ENCODE results near the gene ATF7IP.
A peak's percentile ranks its signal among the peaks of the same experiment; 100 is the strongest.

Gene ATF7IP

GRCh38 chr12:14422516-14423230, 57.2 kb downstream of the ATF7IP start:
- DNase-seq, result no peak

- no peak for DNase-seq
Observed at GRCh38 chr12:14424545-14424944, 59.1 kb downstream of the ATF7IP start.

GRCh38 chr12:14426792-14427191, 61.3 kb downstream of the ATF7IP start:
- no peak for DNase-seq

- no peak for DNase-seq
Observed at GRCh38 chr12:14427929-14428328, 62.4 kb downstream of the ATF7IP start.

GRCh38 chr12:14430394-14430986, 65.0 kb downstream of the ATF7IP start:
- DNase-seq, result no peak

- DNase-seq, result no peak
Observed at GRCh38 chr12:14431975-14432374, 66.5 kb downstream of the ATF7IP start.

GRCh38 chr12:14435627-14436026, 70.1 kb downstream of the ATF7IP start:
- DNase-seq, result no peak

- no peak for DNase-seq
Observed at GRCh38 chr12:14442221-14442881, 76.9 kb downstream of the ATF7IP start.

- no peak for DNase-seq
Observed at GRCh38 chr12:14443531-14443930, 78.0 kb downstream of the ATF7IP start.

GRCh38 chr12:14450479-14450878, 85.0 kb downstream of the ATF7IP start:
- no peak for DNase-seq

- no peak for DNase-seq
Observed at GRCh38 chr12:14452336-14452735, 86.9 kb downstream of the ATF7IP start.

GRCh38 chr12:14452865-14453264, 87.4 kb downstream of the ATF7IP start:
- DNase-seq, result no peak

GRCh38 chr12:14454098-14454907, 88.8 kb downstream of the ATF7IP start:
- DNase-seq, result peak; percentile 27

GRCh38 chr12:14460212-14460841, 94.8 kb downstream of the ATF7IP start:
- no peak for DNase-seq

- DNase-seq, result no peak
Observed at GRCh38 chr12:14471497-14471896, 106.0 kb downstream of the ATF7IP start.

- no peak for DNase-seq
Observed at GRCh38 chr12:14473707-14474287, 108.3 kb downstream of the ATF7IP start.

GRCh38 chr12:14479004-14479403, 113.5 kb downstream of the ATF7IP start:
- DNase-seq, result no peak

GRCh38 chr12:14481201-14481600, 115.7 kb downstream of the ATF7IP start:
- DNase-seq, result no peak

- no peak for DNase-seq
Observed at GRCh38 chr12:14482361-14482760, 116.9 kb downstream of the ATF7IP start.

GRCh38 chr12:14482886-14483285, 117.4 kb downstream of the ATF7IP start:
- no peak for DNase-seq

GRCh38 chr12:14495326-14495725, 129.8 kb downstream of the ATF7IP start:
- DNase-seq, result no peak

All from DMS153 (cell line).